Right ventricle myocardium superior (tissue), 1 donor: ENCODE measurements around the gene TOMM34. TPM values are rescaled to one million over a fixed set of nuclear protein-coding genes. Genes with fewer than 3 reads are reported as not detected.

Source experiments
- ATAC-seq: fragments of 200-7000 bp; cut with Tn5 transposase; one replicate; pipeline ENCODE4 v1.9.1; 2020; ENCODE audit warnings: mild to moderate bottlenecking; ENCODE audit not compliant: poor library complexity
- DNase-seq: peaks from one replicate; pipeline ENCODE4 v3.0.0-alpha.2; 2020
- intact Hi-C: fragments of 100-400 bp; cut with DNase I; formaldehyde crosslinking; loops from one replicate; pipeline ENCODE4 v1.11.2; 2022
- long read RNA-seq: library from polyadenylated mRNA; unstranded; transcript quantifications from one replicate; pipeline ENCODE4 v2.0.0, GENCODE V29; 2021
- total RNA-seq: library from RNA; stranded (reverse); fragmentation: NEBNext Ultra II Directional; extraction: Animal tissue kit (Norgen Biotek cat#: 25700); gene quantifications from one replicate; pipeline ENCODE4 v1.2.1, GENCODE V29; 2021
- donor health status: DM: no; HTN: yes; CAD: no; lungs with severe emphysema.

Gene TOMM34, protein sequence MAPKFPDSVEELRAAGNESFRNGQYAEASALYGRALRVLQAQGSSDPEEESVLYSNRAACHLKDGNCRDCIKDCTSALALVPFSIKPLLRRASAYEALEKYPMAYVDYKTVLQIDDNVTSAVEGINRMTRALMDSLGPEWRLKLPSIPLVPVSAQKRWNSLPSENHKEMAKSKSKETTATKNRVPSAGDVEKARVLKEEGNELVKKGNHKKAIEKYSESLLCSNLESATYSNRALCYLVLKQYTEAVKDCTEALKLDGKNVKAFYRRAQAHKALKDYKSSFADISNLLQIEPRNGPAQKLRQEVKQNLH
- total RNA-seq: 9.3 TPM
- long read RNA-seq, transcript TOMM34-201 (7 exons, 2,062 nt): major isoform, 43 of 47 reads
- long read RNA-seq, partial matches to known transcripts: 2 of 47 reads
- long read RNA-seq, other reads (novel, unspliced or antisense): 2 of 47 reads

DNA sequence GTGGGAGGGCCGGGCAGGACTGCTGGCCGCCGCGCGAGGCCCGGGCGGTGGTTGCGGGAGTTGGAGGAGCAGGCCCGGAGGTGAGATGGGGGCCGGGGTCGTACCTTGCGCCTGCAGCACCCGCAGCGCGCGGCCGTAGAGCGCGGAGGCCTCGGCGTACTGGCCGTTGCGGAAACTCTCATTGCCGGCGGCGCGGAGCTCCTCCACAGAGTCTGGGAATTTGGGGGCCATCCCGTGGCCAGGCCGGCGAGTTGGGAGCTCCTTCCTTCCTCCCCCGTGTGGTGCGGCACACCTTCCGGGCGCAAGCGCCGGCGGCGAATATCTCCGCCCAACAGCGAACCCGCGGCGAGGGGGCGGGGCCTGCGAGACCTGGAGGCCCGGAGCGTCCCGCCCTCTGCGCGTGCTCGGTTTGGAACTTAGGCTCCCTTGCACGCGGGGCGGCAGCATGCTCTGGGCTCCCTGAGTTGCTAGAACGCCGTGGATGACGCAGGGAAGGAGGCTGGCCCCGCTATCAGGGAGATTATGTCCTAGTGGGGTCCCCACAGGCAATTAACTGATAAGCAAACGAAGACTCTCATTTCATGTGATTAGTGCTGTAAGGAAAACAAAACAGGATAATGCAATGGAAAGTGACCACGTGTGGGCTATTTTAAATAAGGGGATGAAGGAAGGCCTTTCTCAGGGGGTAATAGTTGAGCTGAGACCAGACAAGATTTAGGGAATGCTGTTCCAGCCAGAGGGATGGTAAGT, at the start of gene TOMM34:
TSS of gene TOMM34 (minus strand) at position 295 of the 750 bp plus-strand sequence. CDS start at position 231, 64 bp downstream.
- ATAC-seq (peak; percentile 99), DNase-seq (peak; percentile 98)
- intact Hi-C loops: no loop called here

DNA sequence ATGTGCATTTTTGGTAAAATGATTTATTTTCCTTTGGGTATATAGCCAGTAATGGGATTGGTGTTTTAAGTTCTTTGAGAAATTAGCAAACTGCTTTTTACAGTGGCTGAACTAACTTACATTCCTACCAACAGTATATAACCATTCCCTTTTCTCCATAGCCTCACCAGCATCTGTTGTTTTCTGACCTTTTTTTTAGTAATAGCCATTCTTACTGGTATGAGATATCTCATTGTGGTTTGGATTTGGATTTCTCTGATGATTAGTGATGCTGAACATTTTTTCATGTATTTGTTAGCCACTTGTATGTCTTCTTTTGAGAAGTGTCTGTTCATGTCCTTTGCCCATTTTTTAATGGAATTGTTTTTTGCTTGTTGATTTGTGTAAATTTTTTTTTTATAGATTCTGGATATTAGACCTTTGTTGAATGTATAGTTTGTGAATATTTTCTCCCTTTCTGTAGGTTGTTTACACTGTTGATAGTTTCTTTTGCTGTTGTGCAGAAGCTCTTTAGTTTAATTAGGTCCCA, 48.4 kb upstream of the TOMM34 start:
- DNase-seq: no peak
- intact Hi-C loops: no loop called here
- no peak for ATAC-seq

DNA sequence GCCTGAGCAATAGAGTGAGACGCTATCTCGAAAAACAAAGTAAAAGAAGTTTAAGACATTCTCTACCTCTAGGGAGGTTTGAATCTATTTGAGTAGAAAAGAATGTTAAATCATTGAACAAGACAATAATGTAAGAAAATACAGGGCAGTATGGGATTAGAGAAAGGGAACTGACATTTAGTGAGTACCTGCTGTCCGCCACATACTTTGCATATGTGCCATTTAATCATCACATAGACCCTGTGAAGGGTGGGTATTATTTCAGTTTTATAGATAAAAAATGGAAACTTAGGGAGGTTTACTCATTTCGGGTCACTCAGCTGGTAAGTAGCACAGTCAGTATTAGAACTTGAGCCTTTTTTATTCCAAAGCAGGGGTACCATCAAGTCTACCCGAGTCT, 37.5 kb upstream of the TOMM34 start:
- ATAC-seq: no peak
- intact Hi-C loops: no loop called here

DNA sequence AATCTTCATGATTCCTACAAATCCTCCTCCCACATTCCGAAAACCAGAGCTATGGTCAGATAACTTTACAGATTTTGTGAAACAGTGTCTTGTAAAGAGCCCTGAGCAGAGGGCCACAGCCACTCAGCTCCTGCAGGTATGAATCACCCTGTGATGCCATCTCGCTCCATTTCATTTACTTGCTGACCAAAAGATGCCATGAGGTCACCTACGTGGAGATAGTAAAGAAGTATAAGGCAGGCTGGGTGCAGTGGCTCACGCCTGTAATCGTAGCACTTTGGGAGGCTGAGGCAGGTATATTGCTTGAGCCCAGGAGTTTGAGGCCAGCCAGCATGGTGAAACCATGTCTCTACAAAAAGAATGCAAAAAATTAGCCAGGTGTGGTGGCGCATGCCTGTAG, 37.0 kb upstream of the TOMM34 start:
- ATAC-seq: no peak
- no peak for DNase-seq
- intact Hi-C loops: no loop called here

More for the DNA sequence above, 37.5 kb upstream of the TOMM34 start:
- DNase-seq: no peak

DNA sequence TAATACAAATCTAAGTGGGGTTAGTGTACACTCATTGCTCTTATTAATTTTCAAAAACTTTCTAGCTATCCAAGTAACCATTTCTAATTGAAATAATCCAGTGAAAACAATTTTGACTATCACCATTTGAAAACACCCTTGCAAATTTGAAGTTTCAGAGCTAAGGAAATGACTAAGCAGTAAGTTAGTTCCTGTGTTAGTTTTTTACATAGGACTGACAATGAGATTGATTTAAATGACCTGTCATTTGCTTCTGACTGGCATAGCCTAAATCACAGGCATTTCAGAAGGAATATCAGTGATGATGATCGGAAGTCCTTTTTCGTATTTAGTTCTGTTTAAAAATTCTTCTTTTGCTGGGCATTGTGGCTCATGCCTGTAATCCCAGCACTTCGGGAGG, 33.1 kb upstream of the TOMM34 start:
- ATAC-seq: no peak
- intact Hi-C loops: no loop called here
- DNase-seq: no peak

DNA sequence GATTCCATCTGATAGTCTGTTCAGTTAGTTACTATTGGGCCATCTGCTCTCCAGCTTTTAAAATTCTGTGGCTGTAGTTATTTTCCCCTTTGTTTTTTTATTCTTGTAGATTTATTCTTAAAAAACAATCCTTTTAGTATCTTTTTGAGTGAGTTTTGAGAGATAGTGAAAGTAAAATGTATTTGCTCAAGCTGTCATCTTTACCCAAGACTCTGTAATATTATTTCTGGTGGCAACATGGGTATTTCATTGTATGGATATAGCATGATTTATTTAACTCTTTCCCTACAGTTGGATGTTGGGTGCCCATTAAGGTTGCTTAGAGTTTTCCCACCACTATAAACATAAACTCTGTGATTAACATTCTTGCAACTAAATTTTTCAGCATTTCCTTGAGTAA, 30.8 kb upstream of the TOMM34 start:
- intact Hi-C loops: no loop called here

DNA sequence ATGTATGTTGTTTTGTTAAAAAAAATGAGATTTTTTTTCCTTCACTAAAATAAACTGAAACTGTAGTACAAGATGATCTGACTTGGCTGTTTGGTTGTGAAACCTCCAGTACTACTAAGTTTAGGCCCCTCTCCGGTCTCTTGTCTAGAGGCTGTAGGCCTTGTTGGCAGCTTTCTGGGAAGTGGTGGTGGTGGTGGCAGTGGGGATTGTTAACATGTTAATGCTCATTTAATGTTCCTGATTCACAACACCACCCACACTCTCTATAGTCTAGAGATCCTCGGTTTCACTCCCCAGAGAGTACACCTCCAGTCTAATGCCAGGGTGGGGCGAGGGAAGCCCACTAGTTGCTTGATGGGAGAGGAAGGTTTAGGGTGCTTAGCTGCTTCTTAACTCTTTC, 30.2 kb upstream of the TOMM34 start:
- peak; percentile 48 for ATAC-seq
- intact Hi-C loops: no loop called here
- no peak for DNase-seq

More for the DNA sequence above, 30.8 kb upstream of the TOMM34 start:
- no peak for ATAC-seq
- DNase-seq: no peak

DNA sequence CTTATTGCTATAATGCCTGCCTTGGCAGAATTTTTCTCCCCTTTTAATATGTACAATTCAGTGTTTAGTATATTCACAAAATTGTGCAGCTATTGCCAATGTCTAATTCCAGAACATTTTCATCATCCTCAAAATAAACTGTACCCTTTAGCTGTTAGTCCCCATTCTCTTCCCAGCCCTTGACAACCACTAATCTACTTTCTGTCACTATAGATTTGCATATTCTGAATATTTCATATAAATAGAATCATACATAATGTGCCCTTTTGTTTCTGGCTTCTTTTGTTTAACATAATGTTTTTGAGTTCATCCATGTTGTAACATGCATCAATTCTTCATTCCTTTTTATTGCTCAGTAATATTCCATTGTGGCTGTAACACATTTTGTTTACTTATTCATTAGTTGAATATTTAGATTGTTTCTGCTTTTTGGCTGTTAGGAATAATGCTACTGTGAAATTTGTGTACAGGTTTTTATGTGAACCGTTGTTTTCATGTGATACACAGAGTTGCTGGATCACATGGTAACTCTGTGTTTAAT, 28.5 kb upstream of the TOMM34 start:
- intact Hi-C loops: no loop called here

DNA sequence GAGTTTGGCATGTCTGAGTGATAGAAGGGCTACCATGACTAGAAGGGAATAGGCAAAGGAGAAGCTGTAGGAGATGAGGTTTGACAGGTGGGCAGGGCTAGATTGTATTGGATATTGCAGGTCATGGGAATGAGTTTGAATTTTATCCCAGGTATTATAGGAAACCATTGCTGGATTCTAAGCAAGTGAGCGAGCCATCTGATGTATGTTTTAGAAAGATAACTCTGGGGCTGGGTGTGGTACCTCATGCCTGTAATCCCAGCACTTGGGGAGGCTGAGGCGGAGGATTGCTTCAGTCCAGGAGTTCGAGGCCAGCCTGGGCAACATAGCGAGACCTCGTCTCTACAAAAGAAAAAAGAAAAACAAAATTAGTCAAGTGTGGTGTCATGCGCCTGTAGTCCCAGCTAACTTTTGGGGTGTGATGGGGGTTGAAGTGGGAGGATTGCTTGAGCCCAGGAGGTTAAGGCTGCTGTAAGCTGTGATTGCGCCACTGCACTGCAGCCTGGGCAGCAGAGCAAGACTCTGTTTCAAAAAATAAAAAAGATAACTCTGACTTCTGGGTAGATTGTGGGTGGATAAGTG, 23.0 kb upstream of the TOMM34 start:
- no peak for ATAC-seq
- DNase-seq: no peak
- intact Hi-C loops: no loop called here

More for the DNA sequence above, 28.5 kb upstream of the TOMM34 start:
- no peak for DNase-seq
- no peak for ATAC-seq

DNA sequence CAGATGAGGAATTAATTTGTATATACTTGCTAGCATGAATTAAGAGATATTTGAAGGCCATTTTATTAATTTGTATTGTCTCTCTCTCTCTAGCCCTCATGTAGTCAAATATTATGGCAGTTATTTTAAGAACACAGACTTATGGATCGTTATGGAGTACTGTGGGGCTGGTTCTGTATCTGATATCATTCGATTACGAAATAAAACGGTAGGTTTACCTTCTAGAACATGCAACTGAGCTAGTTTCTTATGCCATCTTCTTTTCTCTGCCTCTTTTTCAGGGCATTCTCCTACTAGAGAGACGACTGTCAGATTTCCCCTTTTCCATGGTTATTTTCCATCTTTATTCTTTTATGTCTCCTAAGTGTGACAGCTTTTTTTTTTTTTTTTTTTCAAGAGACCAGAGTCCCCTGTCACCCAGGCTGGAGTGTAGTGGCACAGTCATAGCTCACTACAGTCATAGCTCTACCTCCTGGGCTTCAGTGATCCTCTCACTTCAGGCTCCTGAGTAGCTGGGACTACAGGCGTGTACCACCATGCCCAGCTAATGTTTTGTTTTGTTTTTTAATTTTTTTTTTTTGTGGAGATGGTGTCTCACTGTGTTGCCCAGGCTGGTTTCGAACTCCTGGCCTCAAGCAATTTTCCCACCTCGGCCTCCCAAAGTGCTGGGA, 21.7 kb upstream of the TOMM34 start:
- intact Hi-C loops: no loop called here
- ATAC-seq: no peak
- DNase-seq: no peak

DNA sequence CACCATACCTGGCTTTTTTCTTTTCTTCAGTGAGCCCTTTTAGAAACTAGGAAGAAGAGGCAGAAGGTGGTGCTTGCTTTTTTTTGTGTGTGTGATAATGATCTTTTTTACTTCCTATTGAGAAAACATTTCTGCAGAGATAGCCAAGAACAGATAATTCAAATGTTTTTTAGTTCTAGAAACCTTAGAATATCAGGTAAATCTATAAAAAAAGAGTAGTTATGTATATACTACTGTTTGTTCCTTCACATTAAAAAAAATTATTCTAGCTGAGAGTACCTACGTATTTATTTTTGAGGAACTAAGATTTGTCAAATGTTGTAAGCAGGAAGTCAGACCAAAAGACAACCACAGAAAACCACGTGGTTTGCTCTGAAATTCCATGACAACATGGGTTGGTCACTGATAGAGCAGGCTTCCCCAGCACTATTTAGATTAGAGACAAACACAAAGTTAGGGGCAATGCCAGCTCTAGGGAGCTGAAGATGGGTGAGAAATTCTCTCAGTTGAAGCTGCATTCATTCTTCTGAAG, 19.0 kb upstream of the TOMM34 start:
- no peak for DNase-seq
- peak; percentile 73 for ATAC-seq
- intact Hi-C loops: no loop called here

DNA sequence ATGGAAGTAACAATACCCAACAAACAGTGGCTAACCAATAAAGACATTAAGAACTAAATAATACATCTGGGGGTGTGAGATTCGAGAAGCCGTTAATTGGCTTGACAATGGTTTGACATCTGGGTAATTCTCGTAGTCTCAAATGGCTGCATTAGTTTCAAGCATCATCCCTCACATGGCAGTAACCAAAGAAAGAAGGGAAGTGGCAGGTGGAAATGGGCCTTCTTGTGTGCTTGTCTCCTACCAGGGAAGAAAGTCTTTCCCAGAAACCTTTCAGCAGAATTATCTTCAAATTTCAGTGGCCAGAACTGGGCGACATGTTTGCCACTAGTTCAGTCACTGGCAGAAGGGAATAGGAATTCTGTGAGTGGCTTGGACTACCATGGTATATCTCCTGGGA, 16.5 kb upstream of the TOMM34 start:
- intact Hi-C loops: no loop called here
- no peak for ATAC-seq
- no peak for DNase-seq

DNA sequence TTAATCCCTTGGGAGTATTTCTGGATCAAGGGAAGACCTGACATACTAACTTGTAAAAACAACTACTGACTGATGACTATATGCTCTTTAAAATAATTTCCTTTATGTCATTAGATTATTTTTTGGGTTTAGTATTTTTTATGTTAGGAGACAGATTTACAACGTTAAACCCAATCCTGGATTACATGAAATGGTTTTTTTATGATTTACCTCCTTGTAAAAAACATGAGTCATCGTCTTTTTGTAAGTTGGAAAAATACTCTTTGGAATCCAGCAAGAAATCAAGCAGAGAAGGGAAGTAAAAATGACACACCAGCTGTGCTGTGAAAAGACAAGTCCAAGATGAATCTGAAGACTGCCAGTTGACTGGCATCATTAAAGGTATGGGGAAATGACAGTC, 12.9 kb upstream of the TOMM34 start:
- intact Hi-C loops: no loop called here
- no peak for DNase-seq
- ATAC-seq: no peak

DNA sequence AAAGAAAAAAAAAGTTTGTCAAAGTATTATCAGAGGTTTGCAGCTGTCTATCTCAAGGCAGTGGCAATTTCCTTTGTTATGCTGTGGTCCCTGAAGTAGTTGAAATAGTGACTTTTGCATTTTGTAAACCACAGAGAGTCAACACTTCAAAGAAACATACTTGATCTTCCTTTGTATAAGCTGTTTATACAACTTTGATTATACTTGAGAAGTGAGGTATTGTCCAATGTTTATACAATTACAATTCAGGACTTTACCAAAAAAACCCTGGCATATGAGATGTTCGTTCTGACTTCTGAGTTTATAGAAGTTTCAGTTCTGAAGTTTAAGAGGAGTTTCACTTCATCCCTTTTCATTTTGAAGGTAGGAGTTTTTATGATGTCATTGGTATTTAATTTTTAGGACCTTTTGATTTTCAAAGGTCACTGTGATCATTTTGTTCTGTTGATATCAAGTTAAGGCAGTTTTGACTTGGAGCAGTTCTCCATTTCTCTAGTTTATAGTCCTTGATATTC, 10.1 kb upstream of the TOMM34 start:
- intact Hi-C loops: no loop called here
- no peak for ATAC-seq
- no peak for DNase-seq

DNA sequence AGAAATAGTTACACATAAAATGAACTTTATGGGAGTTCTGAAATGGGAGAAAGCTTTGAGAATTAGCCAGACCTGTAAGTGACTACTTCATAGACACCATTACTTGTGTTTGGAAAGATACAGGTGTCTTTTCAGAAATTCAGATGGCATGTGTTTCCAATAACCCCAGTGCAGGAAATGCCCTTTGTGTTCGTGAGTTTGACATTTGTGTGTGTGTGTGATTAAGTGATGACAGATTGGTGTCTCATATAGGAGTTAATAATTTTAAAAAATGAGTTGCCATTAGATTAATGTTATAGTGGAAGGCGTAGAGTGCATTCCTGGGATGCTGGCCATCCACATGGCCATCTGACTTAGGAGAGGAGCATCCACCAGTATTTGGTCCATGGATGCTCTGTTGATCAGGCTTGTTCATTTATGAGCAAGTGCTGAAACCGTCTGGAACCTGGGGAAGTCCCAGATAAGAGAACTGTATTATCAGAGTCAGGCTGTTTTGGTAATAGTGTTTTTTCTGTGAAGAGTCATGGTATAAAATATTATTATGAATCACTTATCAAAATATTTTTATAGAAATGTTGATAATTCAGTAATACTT, 9.2 kb upstream of the TOMM34 start:
- intact Hi-C loops: no loop called here
- DNase-seq: no peak
- ATAC-seq: no peak

DNA sequence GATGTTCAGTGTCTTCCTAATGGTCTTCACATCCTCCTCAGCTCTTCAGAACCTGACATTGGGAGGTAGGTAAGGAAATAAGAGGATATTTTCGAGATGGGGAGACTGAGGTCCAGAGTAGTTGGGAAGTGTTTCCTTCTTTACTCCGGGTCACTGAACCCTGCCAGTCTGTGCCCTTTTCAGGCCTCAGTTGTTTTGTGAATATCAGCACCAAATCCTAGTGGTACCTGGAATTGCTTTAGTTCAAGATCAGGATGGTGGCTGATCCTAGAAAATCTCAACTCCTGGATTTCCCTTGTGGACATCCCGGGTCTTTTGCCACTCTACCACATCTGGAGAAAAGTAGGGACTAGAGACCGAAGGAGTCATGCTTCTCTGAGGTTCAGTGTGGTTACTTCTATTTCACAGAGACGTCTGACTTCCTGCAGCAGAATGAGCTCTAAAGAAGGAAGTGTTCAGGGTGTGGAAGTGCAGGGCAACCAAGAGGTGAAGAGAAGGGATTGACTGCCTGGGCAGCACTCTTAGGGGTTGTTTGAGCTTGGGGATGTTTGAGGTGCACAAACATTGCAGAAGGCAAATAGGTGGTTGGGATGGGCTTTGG, 7.1 kb upstream of the TOMM34 start:
- peak; percentile 33 for ATAC-seq
- intact Hi-C loops: no loop called here

More for the DNA sequence above, 7.1 kb upstream of the TOMM34 start:
- DNase-seq: no peak
